Neural crest cell (in vitro differentiated cells): Measurements from ENCODE around the gene VSIG10L2. TPM values are rescaled to one million over a fixed set of nuclear protein-coding genes. Genes with fewer than 3 reads are reported as not detected.

Experiments
- DNase-seq: peaks from one replicate; pipeline ENCODE4 v3.0.0; 2021; ENCODE audit warnings: low read depth, mixed read lengths, low spot score
- H3K27ac Mint-ChIP-seq: one replicate; pipeline ENCODE4 v1.8.0; 2021; ENCODE audit warnings: mild to moderate bottlenecking, mixed read lengths; ENCODE audit not compliant: unreplicated experiment
- H3K27me3 Mint-ChIP-seq: 2 replicates; pipeline ENCODE4 v1.8.0; 2021; ENCODE audit warnings: low read depth, mild to moderate bottlenecking, mixed read lengths
- H3K36me3 Mint-ChIP-seq: 2 replicates; pipeline ENCODE4 v1.8.0; 2021; ENCODE audit warnings: low read depth, mild to moderate bottlenecking, mixed read lengths
- H3K4me1 Mint-ChIP-seq: 2 replicates; pipeline ENCODE4 v1.8.0; 2021; ENCODE audit warnings: mixed read lengths
- H3K4me3 Mint-ChIP-seq: one replicate; pipeline ENCODE4 v1.8.0; 2021; ENCODE audit warnings: mild to moderate bottlenecking, mixed read lengths
- H3K9me3 Mint-ChIP-seq: 2 replicates; pipeline ENCODE4 v1.8.0; 2021; ENCODE audit warnings: mixed read lengths
- CTCF ChIP-seq: fragments of 200-600 bp; sonication (generic); conservative IDR thresholded peaks from 2 replicates; pipeline ENCODE4 v1.5.0; 2021; ENCODE audit warnings: antibody characterized with exemption, mild to moderate bottlenecking
- total RNA-seq: library from RNA; stranded (reverse); gene quantifications from 2 replicates; pipeline ENCODE4 v1.2.1, GENCODE V29; 2021

VSIG10L2 gene
- total RNA-seq, 1 donor from 2014 or later: not detected

GRCh38 chr11:125952559-125952958 lies 6.7 kb downstream of the VSIG10L2 start:
- Mint-ChIP-seq H3K4me1 (peaks cover 7% of the 10 kb centered on the region), H3K27ac (no peak overlapping the region), H3K27me3 (peaks cover 3% of the 10 kb centered on the region), H3K9me3 (no peaks in the 10 kb centered on the region), H3K36me3 (no peaks in the 10 kb centered on the region), H3K4me3 (no peak overlapping the region)
- DNase-seq: no peak
- TF ChIP-seq CTCF: no peak

GRCh38 chr11:125952973-125953372 lies 7.1 kb downstream of the VSIG10L2 start:
- Mint-ChIP-seq H3K27ac (no peak overlapping the region), H3K27me3 (peaks cover 3% of the 10 kb centered on the region), H3K36me3 (no peaks in the 10 kb centered on the region), H3K4me1 (peaks cover 7% of the 10 kb centered on the region), H3K4me3 (no peak overlapping the region), H3K9me3 (no peaks in the 10 kb centered on the region)
- TF ChIP-seq CTCF: no peak
- no peak for DNase-seq

GRCh38 chr11:125953401-125953935 lies 7.6 kb downstream of the VSIG10L2 start:
- no peak overlapping the region for H3K27ac Mint-ChIP-seq
- H3K4me3 Mint-ChIP-seq: no peak overlapping the region
- no peak for DNase-seq
- H3K4me1 Mint-ChIP-seq: peaks cover 7% of the 10 kb centered on the region
- TF ChIP-seq CTCF: no peak
- H3K9me3 Mint-ChIP-seq: no peaks in the 10 kb centered on the region
- H3K27me3 Mint-ChIP-seq: peaks cover 3% of the 10 kb centered on the region
- H3K36me3 Mint-ChIP-seq: no peaks in the 10 kb centered on the region

GRCh38 chr11:125954123-125954944 lies 8.5 kb downstream of the VSIG10L2 start:
- TF ChIP-seq CTCF: no peak
- peaks cover 7% of the 10 kb centered on the region for H3K4me1 Mint-ChIP-seq
- H3K27me3 Mint-ChIP-seq: peaks cover 3% of the 10 kb centered on the region
- H3K4me3 Mint-ChIP-seq: no peak overlapping the region
- DNase-seq: no peak
- no peaks in the 10 kb centered on the region for H3K36me3 Mint-ChIP-seq
- H3K27ac Mint-ChIP-seq: no peak overlapping the region
- H3K9me3 Mint-ChIP-seq: no peaks in the 10 kb centered on the region

- Mint-ChIP-seq H3K27me3 (peaks cover 3% of the 10 kb centered on the region), H3K9me3 (no peaks in the 10 kb centered on the region), H3K4me3 (no peak overlapping the region), H3K4me1 (peaks cover 7% of the 10 kb centered on the region), H3K27ac (no peak overlapping the region), H3K36me3 (peaks cover 4% of the 10 kb centered on the region)
- no peak for TF ChIP-seq CTCF
- no peak for DNase-seq
Measured at GRCh38 chr11:125954945-125955640, 9.2 kb downstream of the VSIG10L2 start.
